ENCODE results near the gene DEFB131B. TPM values are rescaled to one million over a fixed set of nuclear protein-coding genes. Genes with fewer than 3 reads are reported as not detected.
"Not testable (repeated sequence)": the region's sequence is repeated elsewhere in the genome, so short reads cannot be mapped to it uniquely, and the experiment has no call there.

The DEFB131B gene
- total RNA-seq: not detected

GRCh38 chr11:71878059-71878458 lies at the start of gene DEFB131B:
DEFB131B (plus strand) TSS chr11:71878453; CDS start chr11:71878453, 0 bp downstream.
- not testable (repeated sequence) for H3K27ac ChIP-seq (ENCODE audit: low read depth, low read length); H3K4me1 ChIP-seq (ENCODE audit: control insufficient read depth in 3 of 3, insufficient read depth in 3 of 3, low read length in 3 of 3); H3K9me3 ChIP-seq (ENCODE audit: control insufficient read depth in 3 of 3, low read length in 3 of 3); H3K4me3 ChIP-seq (ENCODE audit: low read length in 3 of 3); H3K36me3 ChIP-seq (ENCODE audit: control insufficient read depth in 3 of 3, insufficient read depth in 3 of 3, low read length in 3 of 3); H3K27me3 ChIP-seq (ENCODE audit: control insufficient read depth in 3 of 3, insufficient read depth in 3 of 3, low read length in 3 of 3); H3K9ac ChIP-seq (ENCODE audit: low read depth in 1 of 3, low read length in 3 of 3)

- H3K27ac ChIP-seq (ENCODE audit: low read depth, low read length); H3K27me3 ChIP-seq (ENCODE audit: control insufficient read depth in 3 of 3, insufficient read depth in 3 of 3, low read length in 3 of 3); H3K9me3 ChIP-seq (ENCODE audit: control insufficient read depth in 3 of 3, low read length in 3 of 3); H3K4me3 ChIP-seq (ENCODE audit: low read length in 3 of 3); H3K4me1 ChIP-seq (ENCODE audit: control insufficient read depth in 3 of 3, insufficient read depth in 3 of 3, low read length in 3 of 3); H3K36me3 ChIP-seq (ENCODE audit: control insufficient read depth in 3 of 3, insufficient read depth in 3 of 3, low read length in 3 of 3); H3K9ac ChIP-seq (ENCODE audit: low read depth in 1 of 3, low read length in 3 of 3): not testable (repeated sequence)
These were observed 49.0 kb upstream of the DEFB131B start for GRCh38 chr11:71829247-71829646.

- not testable (repeated sequence) for H3K36me3 ChIP-seq (ENCODE audit: control insufficient read depth in 3 of 3, insufficient read depth in 3 of 3, low read length in 3 of 3); H3K27me3 ChIP-seq (ENCODE audit: control insufficient read depth in 3 of 3, insufficient read depth in 3 of 3, low read length in 3 of 3); H3K4me3 ChIP-seq (ENCODE audit: low read length in 3 of 3); H3K27ac ChIP-seq (ENCODE audit: low read depth, low read length); H3K9me3 ChIP-seq (ENCODE audit: control insufficient read depth in 3 of 3, low read length in 3 of 3); H3K9ac ChIP-seq (ENCODE audit: low read depth in 1 of 3, low read length in 3 of 3); H3K4me1 ChIP-seq (ENCODE audit: control insufficient read depth in 3 of 3, insufficient read depth in 3 of 3, low read length in 3 of 3)
These were observed 48.6 kb upstream of the DEFB131B start for GRCh38 chr11:71829686-71830085.

GRCh38 chr11:71832811-71833210 lies 45.4 kb upstream of the DEFB131B start, which contains the start of gene DEFB108B:
DEFB108B (plus strand) TSS chr11:71833200; CDS start chr11:71833200, 0 bp downstream.
- H3K4me3 ChIP-seq (ENCODE audit: low read length in 3 of 3); H3K27ac ChIP-seq (ENCODE audit: low read depth, low read length); H3K27me3 ChIP-seq (ENCODE audit: control insufficient read depth in 3 of 3, insufficient read depth in 3 of 3, low read length in 3 of 3); H3K9ac ChIP-seq (ENCODE audit: low read depth in 1 of 3, low read length in 3 of 3); H3K9me3 ChIP-seq (ENCODE audit: control insufficient read depth in 3 of 3, low read length in 3 of 3); H3K36me3 ChIP-seq (ENCODE audit: control insufficient read depth in 3 of 3, insufficient read depth in 3 of 3, low read length in 3 of 3); H3K4me1 ChIP-seq (ENCODE audit: control insufficient read depth in 3 of 3, insufficient read depth in 3 of 3, low read length in 3 of 3): not testable (repeated sequence)

GRCh38 chr11:71842720-71843119 lies 35.5 kb upstream of the DEFB131B start:
- not testable (repeated sequence) for H3K9me3 ChIP-seq (ENCODE audit: control insufficient read depth in 3 of 3, low read length in 3 of 3)

GRCh38 chr11:71843355-71843754 lies 34.9 kb upstream of the DEFB131B start:
- H3K27ac ChIP-seq (ENCODE audit: low read depth, low read length); H3K9me3 ChIP-seq (ENCODE audit: control insufficient read depth in 3 of 3, low read length in 3 of 3); H3K9ac ChIP-seq (ENCODE audit: low read depth in 1 of 3, low read length in 3 of 3); H3K36me3 ChIP-seq (ENCODE audit: control insufficient read depth in 3 of 3, insufficient read depth in 3 of 3, low read length in 3 of 3); H3K4me1 ChIP-seq (ENCODE audit: control insufficient read depth in 3 of 3, insufficient read depth in 3 of 3, low read length in 3 of 3); H3K4me3 ChIP-seq (ENCODE audit: low read length in 3 of 3); H3K27me3 ChIP-seq (ENCODE audit: control insufficient read depth in 3 of 3, insufficient read depth in 3 of 3, low read length in 3 of 3): not testable (repeated sequence)

More at GRCh38 chr11:71842720-71843119, 35.5 kb upstream of the DEFB131B start:
- not testable (repeated sequence) for H3K4me3 ChIP-seq (ENCODE audit: low read length in 3 of 3); H3K36me3 ChIP-seq (ENCODE audit: control insufficient read depth in 3 of 3, insufficient read depth in 3 of 3, low read length in 3 of 3); H3K27ac ChIP-seq (ENCODE audit: low read depth, low read length); H3K9ac ChIP-seq (ENCODE audit: low read depth in 1 of 3, low read length in 3 of 3); H3K27me3 ChIP-seq (ENCODE audit: control insufficient read depth in 3 of 3, insufficient read depth in 3 of 3, low read length in 3 of 3); H3K4me1 ChIP-seq (ENCODE audit: control insufficient read depth in 3 of 3, insufficient read depth in 3 of 3, low read length in 3 of 3)

- no peak overlapping the region for H3K4me3 ChIP-seq (ENCODE audit: low read length in 3 of 3)
- no peaks in the 10 kb centered on the region for H3K9me3 ChIP-seq (ENCODE audit: control insufficient read depth in 3 of 3, low read length in 3 of 3)
- H3K9ac ChIP-seq (ENCODE audit: low read depth in 1 of 3, low read length in 3 of 3): no peak overlapping the region
- no peaks in the 10 kb centered on the region for H3K4me1 ChIP-seq (ENCODE audit: control insufficient read depth in 3 of 3, insufficient read depth in 3 of 3, low read length in 3 of 3)
- H3K36me3 ChIP-seq (ENCODE audit: control insufficient read depth in 3 of 3, insufficient read depth in 3 of 3, low read length in 3 of 3): no peaks in the 10 kb centered on the region
- no peak overlapping the region for H3K27ac ChIP-seq (ENCODE audit: low read depth, low read length)
- no peaks in the 10 kb centered on the region for H3K27me3 ChIP-seq (ENCODE audit: control insufficient read depth in 3 of 3, insufficient read depth in 3 of 3, low read length in 3 of 3)
These were observed 34.4 kb upstream of the DEFB131B start for GRCh38 chr11:71843858-71844257.

- H3K9me3 ChIP-seq (ENCODE audit: control insufficient read depth in 3 of 3, low read length in 3 of 3); H3K27me3 ChIP-seq (ENCODE audit: control insufficient read depth in 3 of 3, insufficient read depth in 3 of 3, low read length in 3 of 3); H3K4me1 ChIP-seq (ENCODE audit: control insufficient read depth in 3 of 3, insufficient read depth in 3 of 3, low read length in 3 of 3); H3K9ac ChIP-seq (ENCODE audit: low read depth in 1 of 3, low read length in 3 of 3); H3K36me3 ChIP-seq (ENCODE audit: control insufficient read depth in 3 of 3, insufficient read depth in 3 of 3, low read length in 3 of 3); H3K27ac ChIP-seq (ENCODE audit: low read depth, low read length); H3K4me3 ChIP-seq (ENCODE audit: low read length in 3 of 3): not testable (repeated sequence)
These were observed 24.4 kb upstream of the DEFB131B start for GRCh38 chr11:71853895-71854294.

- not testable (repeated sequence) for H3K4me3 ChIP-seq (ENCODE audit: low read length in 3 of 3); H3K9me3 ChIP-seq (ENCODE audit: control insufficient read depth in 3 of 3, low read length in 3 of 3); H3K9ac ChIP-seq (ENCODE audit: low read depth in 1 of 3, low read length in 3 of 3); H3K36me3 ChIP-seq (ENCODE audit: control insufficient read depth in 3 of 3, insufficient read depth in 3 of 3, low read length in 3 of 3); H3K27me3 ChIP-seq (ENCODE audit: control insufficient read depth in 3 of 3, insufficient read depth in 3 of 3, low read length in 3 of 3); H3K27ac ChIP-seq (ENCODE audit: low read depth, low read length); H3K4me1 ChIP-seq (ENCODE audit: control insufficient read depth in 3 of 3, insufficient read depth in 3 of 3, low read length in 3 of 3)
These were observed 22.4 kb upstream of the DEFB131B start for GRCh38 chr11:71855880-71856279.

GRCh38 chr11:71860835-71861234 lies 17.4 kb upstream of the DEFB131B start:
- H3K9me3 ChIP-seq (ENCODE audit: control insufficient read depth in 3 of 3, low read length in 3 of 3); H3K9ac ChIP-seq (ENCODE audit: low read depth in 1 of 3, low read length in 3 of 3); H3K4me1 ChIP-seq (ENCODE audit: control insufficient read depth in 3 of 3, insufficient read depth in 3 of 3, low read length in 3 of 3); H3K36me3 ChIP-seq (ENCODE audit: control insufficient read depth in 3 of 3, insufficient read depth in 3 of 3, low read length in 3 of 3); H3K4me3 ChIP-seq (ENCODE audit: low read length in 3 of 3); H3K27me3 ChIP-seq (ENCODE audit: control insufficient read depth in 3 of 3, insufficient read depth in 3 of 3, low read length in 3 of 3); H3K27ac ChIP-seq (ENCODE audit: low read depth, low read length): not testable (repeated sequence)

- not testable (repeated sequence) for H3K27me3 ChIP-seq (ENCODE audit: control insufficient read depth in 3 of 3, insufficient read depth in 3 of 3, low read length in 3 of 3); H3K36me3 ChIP-seq (ENCODE audit: control insufficient read depth in 3 of 3, insufficient read depth in 3 of 3, low read length in 3 of 3); H3K27ac ChIP-seq (ENCODE audit: low read depth, low read length); H3K9ac ChIP-seq (ENCODE audit: low read depth in 1 of 3, low read length in 3 of 3); H3K4me3 ChIP-seq (ENCODE audit: low read length in 3 of 3); H3K4me1 ChIP-seq (ENCODE audit: control insufficient read depth in 3 of 3, insufficient read depth in 3 of 3, low read length in 3 of 3); H3K9me3 ChIP-seq (ENCODE audit: control insufficient read depth in 3 of 3, low read length in 3 of 3)
These were observed 14.2 kb upstream of the DEFB131B start for GRCh38 chr11:71863978-71864627.

Measured in skeletal muscle tissue (tissue), 4 donors.